ENCODE measurements around the gene TMCO5A. TPM values are rescaled to one million over a fixed set of nuclear protein-coding genes. Genes with fewer than 3 reads are reported as not detected.

Gene TMCO5A
- total and polyA plus RNA-seq, 9 of the 15 experiments (the other 6 are each of a cell fraction or from before 2014, with no cell fraction given) = not detected

DNA sequence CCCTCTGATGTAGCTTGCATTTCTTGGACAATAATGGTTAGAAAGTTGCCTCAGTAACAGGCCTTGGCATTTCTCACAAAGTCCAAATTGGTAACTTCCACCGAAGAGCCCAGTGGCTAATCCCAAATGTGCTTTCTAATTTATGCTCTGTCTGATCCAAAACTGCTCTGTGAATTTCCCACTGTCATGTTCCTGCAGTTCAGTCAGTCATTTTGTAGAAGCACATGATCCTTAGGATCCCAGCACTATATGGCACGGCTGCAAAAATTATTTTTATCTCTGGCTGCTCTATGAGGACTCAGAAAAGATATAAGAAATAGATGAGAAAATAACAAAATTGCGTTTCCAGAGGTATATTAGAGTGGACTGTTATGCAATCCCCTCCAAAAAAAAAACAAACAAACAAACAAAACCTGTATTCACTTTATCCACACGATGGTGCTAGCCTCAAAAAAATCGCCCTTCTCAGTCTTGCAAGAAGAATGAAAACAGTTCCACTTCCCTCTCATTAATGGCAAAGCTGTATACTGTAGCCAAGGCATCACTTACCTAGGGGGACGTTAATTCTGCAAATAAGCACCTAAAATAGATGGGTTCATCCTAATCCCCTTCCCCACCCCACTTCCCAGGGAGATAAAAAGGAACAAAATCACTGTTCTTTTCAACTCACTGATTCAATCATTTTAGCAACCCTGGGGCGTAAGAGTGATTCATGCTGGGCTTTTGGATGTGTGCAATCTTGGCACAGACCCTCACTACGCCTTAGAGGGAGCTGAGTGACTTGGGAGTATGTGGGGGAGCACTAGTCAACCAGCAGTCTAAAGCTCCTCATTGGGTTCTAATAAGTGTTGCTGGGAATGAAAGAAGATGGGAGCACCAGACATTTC is 61.3 kb downstream of the TMCO5A start (continued):
- TF ChIP-seq ZNF384 (IDR thresholded peaks at IDR 0.05; ENCODE audit: low read depth, low read length) (peak; percentile 95), ARID2 (IDR thresholded peaks at IDR 0.05) (peak; percentile 35; the same call in 1 of the 2 replicates), CTCF (IDR thresholded peaks at IDR 0.05 in 2 of 3, conservative IDR thresholded peaks at IDR 0.05 in 1 of 3; ENCODE audit: insufficient read depth in 2 of 3, low read depth in 1 of 3, low read length in 3 of 3) (peak; percentile 29 to 74 (median 55); a peak in 4 of 6 replicates), ZNF217 (CRISPR knock-in tag; IDR thresholded peaks at IDR 0.05) (no peak), JUNB (CRISPR knock-in tag; conservative IDR thresholded peaks at IDR 0.05) (no peak), RFX5 (IDR thresholded peaks at IDR 0.05; ENCODE audit: low read depth, low read length) (no peak), ZSCAN29 (IDR thresholded peaks at IDR 0.05) (no peak), SPI1 (IDR thresholded peaks at IDR 0.05; ENCODE audit: borderline replicate concordance, low read depth, low read length) (peak; percentile 25; the same call in 1 of the 2 replicates), MAFG (tag; conservative IDR thresholded peaks at IDR 0.05) (no peak), CEBPG (CRISPR knock-in tag; IDR thresholded peaks at IDR 0.05) (no peak), CEBPG (tag; conservative IDR thresholded peaks at IDR 0.05 in 1 of 2, IDR thresholded peaks at IDR 0.05 in 1 of 2) (peak; percentile 79 to 93), ZC3H11A (IDR thresholded peaks at IDR 0.05; ENCODE audit: low read depth, low read length) (no peak), CEBPB (tag; IDR thresholded peaks at IDR 0.05) (peak; percentile 94), PHF21A (IDR thresholded peaks at IDR 0.05; ENCODE audit: borderline replicate concordance, low read depth) (no peak), ELK3 (CRISPR knock-in tag; IDR thresholded peaks at IDR 0.05) (no peak), ZNF274 (IDR thresholded peaks at IDR 0.05; ENCODE audit: borderline replicate concordance, low read depth, low read length) (no peak), ZNF3 (CRISPR knock-in tag; IDR thresholded peaks at IDR 0.05) (no peak), HMG20B (CRISPR knock-in tag; IDR thresholded peaks at IDR 0.05) (no peak)
- TF ChIP-seq, protein P1, sequence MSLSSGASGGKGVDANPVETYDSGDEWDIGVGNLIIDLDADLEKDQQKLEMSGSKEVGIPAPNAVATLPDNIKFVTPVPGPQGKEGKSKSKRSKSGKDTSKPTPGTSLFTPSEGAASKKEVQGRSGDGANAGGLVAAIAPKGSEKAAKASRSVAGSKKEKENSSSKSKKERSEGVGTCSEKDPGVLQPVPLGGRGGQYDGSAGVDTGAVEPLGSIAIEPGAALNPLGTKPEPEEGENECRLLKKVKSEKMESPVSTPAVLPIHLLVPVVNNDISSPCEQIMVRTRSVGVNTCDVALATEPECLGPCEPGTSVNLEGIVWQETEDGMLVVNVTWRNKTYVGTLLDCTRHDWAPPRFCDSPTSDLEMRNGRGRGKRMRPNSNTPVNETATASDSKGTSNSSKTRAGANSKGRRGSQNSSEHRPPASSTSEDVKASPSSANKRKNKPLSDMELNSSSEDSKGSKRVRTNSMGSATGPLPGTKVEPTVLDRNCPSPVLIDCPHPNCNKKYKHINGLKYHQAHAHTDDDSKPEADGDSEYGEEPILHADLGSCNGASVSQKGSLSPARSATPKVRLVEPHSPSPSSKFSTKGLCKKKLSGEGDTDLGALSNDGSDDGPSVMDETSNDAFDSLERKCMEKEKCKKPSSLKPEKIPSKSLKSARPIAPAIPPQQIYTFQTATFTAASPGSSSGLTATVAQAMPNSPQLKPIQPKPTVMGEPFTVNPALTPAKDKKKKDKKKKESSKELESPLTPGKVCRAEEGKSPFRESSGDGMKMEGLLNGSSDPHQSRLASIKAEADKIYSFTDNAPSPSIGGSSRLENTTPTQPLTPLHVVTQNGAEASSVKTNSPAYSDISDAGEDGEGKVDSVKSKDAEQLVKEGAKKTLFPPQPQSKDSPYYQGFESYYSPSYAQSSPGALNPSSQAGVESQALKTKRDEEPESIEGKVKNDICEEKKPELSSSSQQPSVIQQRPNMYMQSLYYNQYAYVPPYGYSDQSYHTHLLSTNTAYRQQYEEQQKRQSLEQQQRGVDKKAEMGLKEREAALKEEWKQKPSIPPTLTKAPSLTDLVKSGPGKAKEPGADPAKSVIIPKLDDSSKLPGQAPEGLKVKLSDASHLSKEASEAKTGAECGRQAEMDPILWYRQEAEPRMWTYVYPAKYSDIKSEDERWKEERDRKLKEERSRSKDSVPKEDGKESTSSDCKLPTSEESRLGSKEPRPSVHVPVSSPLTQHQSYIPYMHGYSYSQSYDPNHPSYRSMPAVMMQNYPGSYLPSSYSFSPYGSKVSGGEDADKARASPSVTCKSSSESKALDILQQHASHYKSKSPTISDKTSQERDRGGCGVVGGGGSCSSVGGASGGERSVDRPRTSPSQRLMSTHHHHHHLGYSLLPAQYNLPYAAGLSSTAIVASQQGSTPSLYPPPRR (CRISPR knock-in tag; IDR thresholded peaks at IDR 0.05; ENCODE audit: borderline replicate concordance) = no peak
- TF ChIP-seq, protein P2, sequence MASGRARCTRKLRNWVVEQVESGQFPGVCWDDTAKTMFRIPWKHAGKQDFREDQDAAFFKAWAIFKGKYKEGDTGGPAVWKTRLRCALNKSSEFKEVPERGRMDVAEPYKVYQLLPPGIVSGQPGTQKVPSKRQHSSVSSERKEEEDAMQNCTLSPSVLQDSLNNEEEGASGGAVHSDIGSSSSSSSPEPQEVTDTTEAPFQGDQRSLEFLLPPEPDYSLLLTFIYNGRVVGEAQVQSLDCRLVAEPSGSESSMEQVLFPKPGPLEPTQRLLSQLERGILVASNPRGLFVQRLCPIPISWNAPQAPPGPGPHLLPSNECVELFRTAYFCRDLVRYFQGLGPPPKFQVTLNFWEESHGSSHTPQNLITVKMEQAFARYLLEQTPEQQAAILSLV (tag; IDR thresholded peaks at IDR 0.05) = 0 out of 2 replicates have a peak, but pooled peaks have one; percentile 17
